ENCODE results near the gene NEU3. TPM values are rescaled to one million over a fixed set of nuclear protein-coding genes. Genes with fewer than 3 reads are reported as not detected.

Gene NEU3
- total and polyA plus RNA-seq, 2 of the 13 experiments (the other 11 are each of a cell fraction or from before 2014, with no cell fraction given), result 6.3 to 15.3 TPM

GRCh38 chr11:75002516-75002915 is 13.8 kb downstream of the NEU3 start:
- CTCF ChIA-PET (ENCODE audit: low intra/inter-chr PET ratio, low total read pairs), result no interaction called here
- no peak overlapping the region for H3K4me3 ChIP-seq (replicated peaks in 1 of 3; ENCODE audit: insufficient read depth in 1 of 3, low read depth in 2 of 3, low read length in 3 of 3)
- in situ Hi-C loops (cut with HindIII; ENCODE audit: extremely low pct_ligation_motif_present, low pct_unique_long_range_greater_than_20kb) (no loop called here), intact Hi-C loops (cut with micrococcal nuclease; ENCODE audit: unreplicated experiment) (loop anchor here (1.0 kb wide), 1 partner anchor 11 kb away; no protein-coding TSS in a partner anchor)
- no peak overlapping the region for H3K4me2 ChIP-seq (ENCODE audit: low read depth, low read length)
- no peaks in the 10 kb centered on the region for H3K9me3 ChIP-seq (ENCODE audit: low read length)
- WGBS (ENCODE audit: low lambda C conversion rate), result 94% methylated on average over 1 of the region's 1 CpG
- FAIRE-seq (no peak), ATAC-seq (no peak), DNase-seq (ENCODE audit: low spot score) (no peak)
- H3K4me1 ChIP-seq (ENCODE audit: insufficient read depth, low read length), result no peaks in the 10 kb centered on the region
- H3K27me3 ChIP-seq (ENCODE audit: control insufficient read depth in 1 of 2, insufficient read depth in 2 of 2, low read length in 2 of 2), result no peaks in the 10 kb centered on the region
- H3K79me2 ChIP-seq (ENCODE audit: insufficient read depth, low read length), result no peaks in the 10 kb centered on the region
- H2AFZ ChIP-seq (ENCODE audit: low read length), result no peak overlapping the region
- H3K36me3 ChIP-seq (replicated peaks in 1 of 2; ENCODE audit: control insufficient read depth in 1 of 2, insufficient read depth in 2 of 2, low read length in 2 of 2), result peaks cover 7 to 27% of the 10 kb centered on the region in 2 experiments
- TF ChIP-seq GZF1 (CRISPR knock-in tag; IDR thresholded peaks at IDR 0.05), result no peak
- TF ChIP-seq UBTF (CRISPR knock-in tag; IDR thresholded peaks at IDR 0.05), result no peak
- no peak for TF ChIP-seq SAP130 (CRISPR knock-in tag; IDR thresholded peaks at IDR 0.05; ENCODE audit: low read depth)
- TF ChIP-seq ZNF446 (CRISPR knock-in tag; IDR thresholded peaks at IDR 0.05), result no peak
- no peak for TF ChIP-seq ZNF180 (CRISPR knock-in tag; IDR thresholded peaks at IDR 0.05; ENCODE audit: borderline replicate concordance, low read depth)
- no peak for TF ChIP-seq ZNF343 (CRISPR knock-in tag; IDR thresholded peaks at IDR 0.05)
- TF ChIP-seq ZNF629 (CRISPR knock-in tag; conservative IDR thresholded peaks at IDR 0.05), result no peak
- TF ChIP-seq ZFY (CRISPR knock-in tag; IDR thresholded peaks at IDR 0.05), result no peak
- no peak for TF ChIP-seq SNRNP70 (IDR thresholded peaks at IDR 0.05; ENCODE audit: low read depth, low read length)
- no peak for TF ChIP-seq ZNF704 (CRISPR knock-in tag; IDR thresholded peaks at IDR 0.05; ENCODE audit: borderline replicate concordance)
- no peak for TF ChIP-seq ZNF761 (CRISPR knock-in tag; conservative IDR thresholded peaks at IDR 0.05)
- TF ChIP-seq DMTF1 (CRISPR knock-in tag; IDR thresholded peaks at IDR 0.05), result no peak
- no peak for TF ChIP-seq MEIS2 (CRISPR knock-in tag; IDR thresholded peaks at IDR 0.05)
- TF ChIP-seq MZF1 (CRISPR knock-in tag; IDR thresholded peaks at IDR 0.05; ENCODE audit: borderline replicate concordance), result no peak
- TF ChIP-seq ZNF3 (CRISPR knock-in tag; IDR thresholded peaks at IDR 0.05), result no peak
- TF ChIP-seq EP300 (IDR thresholded peaks at IDR 0.05; ENCODE audit: low read depth in 2 of 2, low read length in 2 of 2), result no peak
- TF ChIP-seq EP300 (CRISPR knock-in tag; IDR thresholded peaks at IDR 0.05; ENCODE audit: borderline replicate concordance), result no peak
- TF ChIP-seq CENPT (CRISPR knock-in tag; IDR thresholded peaks at IDR 0.05; ENCODE audit: low read depth), result no peak
- H3K27ac ChIP-seq (ENCODE audit: extremely low read length, insufficient read depth, low read length), result no peak overlapping the region
- H3K9ac ChIP-seq (ENCODE audit: insufficient read depth, low read depth, low read length), result no peak overlapping the region
- BruUV-seq (replicated peaks), result no TSS peak
- no peaks in the 10 kb centered on the region for H4K20me1 ChIP-seq (ENCODE audit: insufficient read depth, low read length)
- POLR2A ChIA-PET, result no interaction called here
